Measurements from ENCODE around the gene TRPM2.

TRPM2 gene

GRCh38 chr21:44471341-44471740, 117.9 kb downstream of the TRPM2 start:
- DNase-seq = no peak

GRCh38 chr21:44471996-44472395, 118.6 kb downstream of the TRPM2 start:
- DNase-seq = no peak

- no peak for DNase-seq
These were observed 120.6 kb downstream of the TRPM2 start for GRCh38 chr21:44473915-44474555.

GRCh38 chr21:44475266-44475845, 121.9 kb downstream of the TRPM2 start:
- DNase-seq = no peak

- no peak for DNase-seq
These were observed 123.7 kb downstream of the TRPM2 start for GRCh38 chr21:44477131-44477530.

GRCh38 chr21:44477712-44478111, 124.3 kb downstream of the TRPM2 start:
- no peak for DNase-seq

GRCh38 chr21:44478124-44478800, 124.8 kb downstream of the TRPM2 start:
- no peak for DNase-seq

GRCh38 chr21:44478801-44479167, 125.4 kb downstream of the TRPM2 start:
- DNase-seq = no peak

GRCh38 chr21:44479556-44480199, 126.3 kb downstream of the TRPM2 start:
- peak; percentile 32 for DNase-seq

GRCh38 chr21:44480200-44481053, 127.0 kb downstream of the TRPM2 start:
- DNase-seq = no peak

- DNase-seq = no peak
These were observed 129.3 kb downstream of the TRPM2 start for GRCh38 chr21:44482581-44483287.

GRCh38 chr21:44483288-44484237, 130.1 kb downstream of the TRPM2 start:
- DNase-seq = no peak

- no peak for DNase-seq
These were observed 131.3 kb downstream of the TRPM2 start for GRCh38 chr21:44484498-44485253.

GRCh38 chr21:44485254-44485793, 131.9 kb downstream of the TRPM2 start:
- DNase-seq = peak; percentile 61

- DNase-seq = no peak
These were observed 132.4 kb downstream of the TRPM2 start for GRCh38 chr21:44485796-44486195.

- no peak for DNase-seq
These were observed 132.9 kb downstream of the TRPM2 start for GRCh38 chr21:44486302-44486701.

GRCh38 chr21:44487831-44488230, 134.4 kb downstream of the TRPM2 start:
- peak; percentile 58 for DNase-seq

- DNase-seq = no peak
These were observed 136.5 kb downstream of the TRPM2 start for GRCh38 chr21:44489962-44490361.

- DNase-seq = no peak
These were observed 137.0 kb downstream of the TRPM2 start for GRCh38 chr21:44490405-44490804.

GRCh38 chr21:44490816-44491215, 137.4 kb downstream of the TRPM2 start:
- DNase-seq = no peak

Data from stimulated activated CD4-positive, alpha-beta T cell treated with anti-CD3 and anti-CD28 coated beads, Interleukin-4, amount 100 ng/mL, for 1 hour (primary cell).